ENCODE results near the gene MACROD2. TPM values are rescaled to one million over a fixed set of nuclear protein-coding genes. Genes with fewer than 3 reads are reported as not detected.
A peak's percentile ranks its signal among the peaks of the same experiment; 100 is the strongest.

The MACROD2 gene
- total RNA-seq, 1 experiment from 2014 or later, result 3.1 TPM

GRCh38 chr20:16096756-16097326 lies 2101.5 kb downstream of the MACROD2 start:
- CTCF ChIA-PET, result interaction anchor here (0.8 kb wide), 1 partner anchor 9 kb away, joined by 3 read pairs; no protein-coding TSS in a partner anchor
- intact Hi-C loops (cut with micrococcal nuclease), result no loop called here
- Mint-ChIP-seq H3K4me1 (ENCODE audit: insufficient read depth, unreplicated experiment) (no peaks in the 10 kb centered on the region), H3K4me3 (ENCODE audit: unreplicated experiment) (no peak overlapping the region), H3K27ac (ENCODE audit: low read depth, unreplicated experiment) (no peak overlapping the region), H3K36me3 (ENCODE audit: insufficient read depth, unreplicated experiment) (no peaks in the 10 kb centered on the region), H3K9me3 (ENCODE audit: unreplicated experiment) (no peaks in the 10 kb centered on the region), H3K27me3 (ENCODE audit: insufficient read depth, unreplicated experiment) (no peaks in the 10 kb centered on the region)
- POLR2A ChIA-PET, result no interaction called here
- no peak for TF ChIP-seq CTCF (IDR thresholded peaks at IDR 0.05; ENCODE audit: unreplicated experiment)
- no peak for DNase-seq (ENCODE audit: unreplicated experiment)
- no TSS peak for BruUV-seq (replicated peaks)

GRCh38 chr20:16097788-16098187 lies 2102.5 kb downstream of the MACROD2 start:
- POLR2A ChIA-PET, result no interaction called here
- CTCF ChIA-PET, result no interaction called here
- no peak overlapping the region for H3K4me3 Mint-ChIP-seq (ENCODE audit: unreplicated experiment)

GRCh38 chr20:16098890-16099639 lies 2103.7 kb downstream of the MACROD2 start:
- ChIA-PET POLR2A (interaction anchor here (0.9 kb wide), 1 partner anchor 35 kb away, joined by 3 read pairs; no protein-coding TSS in a partner anchor), CTCF (interaction anchor here (0.7 kb wide), 2 partner anchors 9 to 349 kb away, joined by 3 read pairs; no protein-coding TSS in a partner anchor)
- no TSS peak for BruUV-seq (replicated peaks)
- no peak for TF ChIP-seq CTCF (IDR thresholded peaks at IDR 0.05; ENCODE audit: unreplicated experiment)
- Mint-ChIP-seq H3K27me3 (ENCODE audit: insufficient read depth, unreplicated experiment) (no peaks in the 10 kb centered on the region), H3K36me3 (ENCODE audit: insufficient read depth, unreplicated experiment) (no peaks in the 10 kb centered on the region), H3K27ac (ENCODE audit: low read depth, unreplicated experiment) (no peak overlapping the region), H3K9me3 (ENCODE audit: unreplicated experiment) (no peaks in the 10 kb centered on the region), H3K4me1 (ENCODE audit: insufficient read depth, unreplicated experiment) (no peaks in the 10 kb centered on the region), H3K4me3 (ENCODE audit: unreplicated experiment) (no peak overlapping the region)
- intact Hi-C loops (cut with micrococcal nuclease), result no loop called here
- DNase-seq (ENCODE audit: unreplicated experiment), result peak; percentile 46

More at GRCh38 chr20:16097788-16098187, 2102.5 kb downstream of the MACROD2 start:
- no peak for TF ChIP-seq CTCF (IDR thresholded peaks at IDR 0.05; ENCODE audit: unreplicated experiment)
- DNase-seq (ENCODE audit: unreplicated experiment), result no peak
- Mint-ChIP-seq H3K4me1 (ENCODE audit: insufficient read depth, unreplicated experiment) (no peaks in the 10 kb centered on the region), H3K27ac (ENCODE audit: low read depth, unreplicated experiment) (no peak overlapping the region), H3K36me3 (ENCODE audit: insufficient read depth, unreplicated experiment) (no peaks in the 10 kb centered on the region), H3K27me3 (ENCODE audit: insufficient read depth, unreplicated experiment) (no peaks in the 10 kb centered on the region), H3K9me3 (ENCODE audit: unreplicated experiment) (no peaks in the 10 kb centered on the region)
- intact Hi-C loops (cut with micrococcal nuclease), result no loop called here
- no TSS peak for BruUV-seq (replicated peaks)

- no TSS peak for BruUV-seq (replicated peaks)
- DNase-seq (ENCODE audit: unreplicated experiment), result no peak
- no peak for TF ChIP-seq CTCF (IDR thresholded peaks at IDR 0.05; ENCODE audit: unreplicated experiment)
- H3K4me1 Mint-ChIP-seq (ENCODE audit: insufficient read depth, unreplicated experiment), result no peaks in the 10 kb centered on the region
- ChIA-PET POLR2A (no interaction called here), CTCF (no interaction called here)
- no peaks in the 10 kb centered on the region for H3K9me3 Mint-ChIP-seq (ENCODE audit: unreplicated experiment)
- H3K4me3 Mint-ChIP-seq (ENCODE audit: unreplicated experiment), result no peak overlapping the region
- intact Hi-C loops (cut with micrococcal nuclease), result no loop called here
- H3K27ac Mint-ChIP-seq (ENCODE audit: low read depth, unreplicated experiment), result no peak overlapping the region
- H3K27me3 Mint-ChIP-seq (ENCODE audit: insufficient read depth, unreplicated experiment), result no peaks in the 10 kb centered on the region
- H3K36me3 Mint-ChIP-seq (ENCODE audit: insufficient read depth, unreplicated experiment), result no peaks in the 10 kb centered on the region
These were observed 2104.8 kb downstream of the MACROD2 start for GRCh38 chr20:16100111-16100510.

All from MCF 10A (cell line).